ENCODE data around the gene HLA-DPA1. TPM values are rescaled to one million over a fixed set of nuclear protein-coding genes. Genes with fewer than 3 reads are reported as not detected.

The HLA-DPA1 gene
- total and polyA plus RNA-seq, 2 donors (not counting 1 experiment from before 2014, with no cell fraction given): 702 to 2,256 TPM

DNA sequence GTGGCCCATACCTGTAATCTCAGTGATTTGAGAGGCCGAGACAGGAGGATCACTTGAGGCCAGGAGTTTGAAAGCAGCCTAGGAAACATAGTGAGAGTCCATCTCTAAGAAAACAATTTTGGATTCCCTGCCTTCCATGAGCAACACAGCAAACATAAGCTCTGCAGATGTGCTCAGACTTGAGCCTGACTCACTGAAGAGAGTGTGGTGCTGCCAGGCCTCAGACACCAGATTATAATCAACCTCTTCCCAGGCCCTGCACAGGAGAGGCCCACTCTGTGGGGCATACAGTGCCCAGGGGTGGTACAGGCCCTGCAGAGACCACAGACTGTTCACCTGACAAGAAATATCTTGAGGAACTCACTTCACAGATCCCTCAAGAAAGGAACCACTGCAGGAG lies 22.2 kb upstream of the HLA-DPA1 start:
- peaks cover 3 to 19% (median 4%) of the 10 kb centered on the region in 3 donors for H3K9me3 ChIP-seq (ENCODE audit: control extremely low read depth in 1 of 3, control insufficient read depth in 2 of 3, insufficient read depth in 1 of 3, low read length in 2 of 3)
- no peak overlapping the region for H3K4me3 ChIP-seq (ENCODE audit: control extremely low read depth in 1 of 5, extremely low read depth in 1 of 5, insufficient read depth in 1 of 5, low read depth in 2 of 5, low read length in 4 of 5)
- H3K9ac ChIP-seq (ENCODE audit: low read length): no peak overlapping the region
- no peaks in the 10 kb centered on the region for H3K27me3 Mint-ChIP-seq
- ChIA-PET POLR2A (interaction anchor here (0.8 kb wide), 1 partner anchor 21 kb away, joined by 3 read pairs; no protein-coding TSS in a partner anchor), CTCF (interaction anchor here (1.6 kb wide), 1 partner anchor 24 kb away, joined by 7 read pairs; no protein-coding TSS in a partner anchor)
- H3K27me3 ChIP-seq (replicated peaks in 1 of 4; ENCODE audit: control extremely low read depth in 1 of 4, control insufficient read depth in 3 of 4, insufficient read depth in 4 of 4, low read length in 3 of 4): no peaks in the 10 kb centered on the region
- H3K27ac Mint-ChIP-seq: no peak overlapping the region
- DNase-seq: no peak
- no peaks in the 10 kb centered on the region for H3K36me3 ChIP-seq (replicated peaks in 1 of 2; ENCODE audit: control extremely low read depth in 1 of 2, control insufficient read depth in 1 of 2, extremely low read depth in 1 of 2, insufficient read depth in 2 of 2, low read length in 1 of 2)
- H3K4me3 Mint-ChIP-seq: no peak overlapping the region
- TF ChIP-seq, protein P1, sequence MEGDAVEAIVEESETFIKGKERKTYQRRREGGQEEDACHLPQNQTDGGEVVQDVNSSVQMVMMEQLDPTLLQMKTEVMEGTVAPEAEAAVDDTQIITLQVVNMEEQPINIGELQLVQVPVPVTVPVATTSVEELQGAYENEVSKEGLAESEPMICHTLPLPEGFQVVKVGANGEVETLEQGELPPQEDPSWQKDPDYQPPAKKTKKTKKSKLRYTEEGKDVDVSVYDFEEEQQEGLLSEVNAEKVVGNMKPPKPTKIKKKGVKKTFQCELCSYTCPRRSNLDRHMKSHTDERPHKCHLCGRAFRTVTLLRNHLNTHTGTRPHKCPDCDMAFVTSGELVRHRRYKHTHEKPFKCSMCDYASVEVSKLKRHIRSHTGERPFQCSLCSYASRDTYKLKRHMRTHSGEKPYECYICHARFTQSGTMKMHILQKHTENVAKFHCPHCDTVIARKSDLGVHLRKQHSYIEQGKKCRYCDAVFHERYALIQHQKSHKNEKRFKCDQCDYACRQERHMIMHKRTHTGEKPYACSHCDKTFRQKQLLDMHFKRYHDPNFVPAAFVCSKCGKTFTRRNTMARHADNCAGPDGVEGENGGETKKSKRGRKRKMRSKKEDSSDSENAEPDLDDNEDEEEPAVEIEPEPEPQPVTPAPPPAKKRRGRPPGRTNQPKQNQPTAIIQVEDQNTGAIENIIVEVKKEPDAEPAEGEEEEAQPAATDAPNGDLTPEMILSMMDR (IDR thresholded peaks at IDR 0.05): no peak
- TF ChIP-seq EZH2 (IDR thresholded peaks at IDR 0.05; ENCODE audit: borderline replicate concordance, insufficient read depth, low read depth, low read length, poor library complexity, severe bottlenecking): no peak
- no peak overlapping the region for H3K4me2 ChIP-seq (replicated peaks; ENCODE audit: low read depth, low read length, poor library complexity, severe bottlenecking)
- no peaks in the 10 kb centered on the region for H4K20me1 ChIP-seq (ENCODE audit: control insufficient read depth, insufficient read depth, low read length, poor library complexity, severe bottlenecking)
- no peak overlapping the region for H2AFZ ChIP-seq (ENCODE audit: insufficient read depth, low read depth, low read length, poor library complexity, severe bottlenecking)
- H3K27ac ChIP-seq (ENCODE audit: low read length in 2 of 2): no peak overlapping the region
- intact Hi-C loops (cut with micrococcal nuclease): no loop called here
- peaks cover 10% of the 10 kb centered on the region for H3K79me2 ChIP-seq (ENCODE audit: control insufficient read depth, insufficient read depth, low read length)
- WGBS (ENCODE audit: insufficient coverage): 86% methylated on average over 1 of the region's 1 CpG
- H3K4me1 Mint-ChIP-seq: peaks cover 33% of the 10 kb centered on the region
- H3K4me1 ChIP-seq (ENCODE audit: control insufficient read depth in 2 of 2, insufficient read depth in 2 of 2, low read length in 2 of 2): peaks cover 27 to 33% of the 10 kb centered on the region in 2 donors
- no peak for ATAC-seq (ENCODE audit: low read depth)
- H3K9me3 Mint-ChIP-seq (ENCODE audit: insufficient read depth): peaks cover 12% of the 10 kb centered on the region

DNA sequence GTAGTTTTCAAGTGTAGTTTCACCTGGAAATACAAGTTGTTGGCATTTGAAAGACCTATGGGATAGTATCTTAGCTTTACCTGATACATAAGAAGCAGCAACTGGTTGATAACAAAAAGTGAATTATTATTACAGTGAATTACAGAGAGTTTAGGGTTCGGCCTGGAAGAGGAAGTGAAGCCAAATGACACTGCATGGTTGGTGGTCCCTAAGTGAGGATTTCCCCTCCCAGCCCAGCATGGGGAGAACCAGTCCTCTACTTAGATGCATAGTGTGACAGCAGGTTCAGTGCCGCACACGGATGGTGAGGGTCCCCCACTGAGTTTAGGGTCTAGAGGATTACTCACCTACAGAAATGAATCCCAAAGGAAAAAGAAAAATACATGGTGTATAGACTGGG lies 20.4 kb upstream of the HLA-DPA1 start:
- H3K9ac ChIP-seq (ENCODE audit: low read length): no peak overlapping the region
- peak overlapping the region; percentile 36 for H3K4me2 ChIP-seq (replicated peaks; ENCODE audit: low read depth, low read length, poor library complexity, severe bottlenecking)
- ChIA-PET CTCF (interaction anchor here (0.9 to 1.0 kb wide), 2 partner anchors 78 to 142 kb away, joined by 3 read pairs; no protein-coding TSS in a partner anchor), POLR2A (no interaction called here)
- H3K36me3 ChIP-seq (replicated peaks in 1 of 2; ENCODE audit: control extremely low read depth in 1 of 2, control insufficient read depth in 1 of 2, extremely low read depth in 1 of 2, insufficient read depth in 2 of 2, low read length in 1 of 2): peaks cover 0 to 4% of the 10 kb centered on the region in 2 experiments
- peak overlapping the region; percentile 30 for H3K4me3 Mint-ChIP-seq
- WGBS (ENCODE audit: insufficient coverage): no CpG with 5 or more reads among the region's 3 CpGs
- intact Hi-C loops (cut with micrococcal nuclease): no loop called here
- no peaks in the 10 kb centered on the region for H3K9me3 Mint-ChIP-seq (ENCODE audit: insufficient read depth)
- H3K27ac ChIP-seq (ENCODE audit: low read length in 2 of 2): peak overlapping the region in 1 of 2 donors; percentile 42
- no peaks in the 10 kb centered on the region for H4K20me1 ChIP-seq (ENCODE audit: control insufficient read depth, insufficient read depth, low read length, poor library complexity, severe bottlenecking)
- H3K27me3 ChIP-seq (replicated peaks in 1 of 4; ENCODE audit: control extremely low read depth in 1 of 4, control insufficient read depth in 3 of 4, insufficient read depth in 4 of 4, low read length in 3 of 4): no peaks in the 10 kb centered on the region
- peaks cover 0 to 6% (median 4%) of the 10 kb centered on the region in 3 donors for H3K9me3 ChIP-seq (ENCODE audit: control extremely low read depth in 1 of 3, control insufficient read depth in 2 of 3, insufficient read depth in 1 of 3, low read length in 2 of 3)
- peaks cover 10% of the 10 kb centered on the region for H3K79me2 ChIP-seq (ENCODE audit: control insufficient read depth, insufficient read depth, low read length)
- ATAC-seq (ENCODE audit: low read depth): peak; percentile 56
- no peak overlapping the region for H3K4me3 ChIP-seq (ENCODE audit: control extremely low read depth in 1 of 5, extremely low read depth in 1 of 5, insufficient read depth in 1 of 5, low read depth in 2 of 5, low read length in 4 of 5)
- TF ChIP-seq, protein P1 (IDR thresholded peaks at IDR 0.05): no peak
- TF ChIP-seq EZH2 (IDR thresholded peaks at IDR 0.05; ENCODE audit: borderline replicate concordance, insufficient read depth, low read depth, low read length, poor library complexity, severe bottlenecking): no peak
- H2AFZ ChIP-seq (ENCODE audit: insufficient read depth, low read depth, low read length, poor library complexity, severe bottlenecking): no peak overlapping the region
- peak; percentile 72 for DNase-seq
- H3K27ac Mint-ChIP-seq: peak overlapping the region; percentile 76
- H3K4me1 Mint-ChIP-seq: peaks cover 38% of the 10 kb centered on the region
- H3K4me1 ChIP-seq (ENCODE audit: control insufficient read depth in 2 of 2, insufficient read depth in 2 of 2, low read length in 2 of 2): peaks cover 27 to 33% of the 10 kb centered on the region in 2 donors
- H3K27me3 Mint-ChIP-seq: no peaks in the 10 kb centered on the region
